Epithelial cell of esophagus (primary cell): ENCODE results near the gene NSMF.

ENCODE experiments used
- DNase-seq: peaks from one replicate; pipeline ENCODE4 v3.0.0; 2010; ENCODE audit warnings: low read depth
- H3K4me3 ChIP-seq: 2 replicates; pipeline ENCODE4 v1.5.1; 2011; ENCODE audit warnings: mild to moderate bottlenecking, low read length, control low read depth
- TF ChIP-seq, protein P1 (sequence below): IDR thresholded peaks from 2 replicates; pipeline ENCODE4 v1.5.1; 2011; ENCODE audit warnings: low read depth, mild to moderate bottlenecking, low read length, control low read depth, inconsistent platforms; ENCODE audit not compliant: insufficient read depth; ENCODE audit errors: missing control alignments

The NSMF gene

GRCh38 chr9:137459601-137460362 is 648 bp upstream of the NSMF start:
- H3K4me3 ChIP-seq = peak overlapping the region; percentile 34
- DNase-seq = no peak
- TF ChIP-seq, protein P1, sequence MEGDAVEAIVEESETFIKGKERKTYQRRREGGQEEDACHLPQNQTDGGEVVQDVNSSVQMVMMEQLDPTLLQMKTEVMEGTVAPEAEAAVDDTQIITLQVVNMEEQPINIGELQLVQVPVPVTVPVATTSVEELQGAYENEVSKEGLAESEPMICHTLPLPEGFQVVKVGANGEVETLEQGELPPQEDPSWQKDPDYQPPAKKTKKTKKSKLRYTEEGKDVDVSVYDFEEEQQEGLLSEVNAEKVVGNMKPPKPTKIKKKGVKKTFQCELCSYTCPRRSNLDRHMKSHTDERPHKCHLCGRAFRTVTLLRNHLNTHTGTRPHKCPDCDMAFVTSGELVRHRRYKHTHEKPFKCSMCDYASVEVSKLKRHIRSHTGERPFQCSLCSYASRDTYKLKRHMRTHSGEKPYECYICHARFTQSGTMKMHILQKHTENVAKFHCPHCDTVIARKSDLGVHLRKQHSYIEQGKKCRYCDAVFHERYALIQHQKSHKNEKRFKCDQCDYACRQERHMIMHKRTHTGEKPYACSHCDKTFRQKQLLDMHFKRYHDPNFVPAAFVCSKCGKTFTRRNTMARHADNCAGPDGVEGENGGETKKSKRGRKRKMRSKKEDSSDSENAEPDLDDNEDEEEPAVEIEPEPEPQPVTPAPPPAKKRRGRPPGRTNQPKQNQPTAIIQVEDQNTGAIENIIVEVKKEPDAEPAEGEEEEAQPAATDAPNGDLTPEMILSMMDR = no peak

GRCh38 chr9:137458194-137459151 is 661 bp downstream of the NSMF start:
- DNase-seq = peak; percentile 17

GRCh38 chr9:137457406-137458193 is 1.5 kb downstream of the NSMF start:
- peak overlapping the region; percentile 61 for H3K4me3 ChIP-seq
- TF ChIP-seq, protein P1 = no peak
- DNase-seq = no peak

More at GRCh38 chr9:137458194-137459151, 661 bp downstream of the NSMF start:
- TF ChIP-seq, protein P1 = no peak
- peak overlapping the region; percentile 61 for H3K4me3 ChIP-seq

- H3K4me3 ChIP-seq = no peak overlapping the region
- no peak for DNase-seq
- TF ChIP-seq, protein P1 = no peak
Observed at GRCh38 chr9:137456864-137457405, 2.2 kb downstream of the NSMF start.

DNA sequence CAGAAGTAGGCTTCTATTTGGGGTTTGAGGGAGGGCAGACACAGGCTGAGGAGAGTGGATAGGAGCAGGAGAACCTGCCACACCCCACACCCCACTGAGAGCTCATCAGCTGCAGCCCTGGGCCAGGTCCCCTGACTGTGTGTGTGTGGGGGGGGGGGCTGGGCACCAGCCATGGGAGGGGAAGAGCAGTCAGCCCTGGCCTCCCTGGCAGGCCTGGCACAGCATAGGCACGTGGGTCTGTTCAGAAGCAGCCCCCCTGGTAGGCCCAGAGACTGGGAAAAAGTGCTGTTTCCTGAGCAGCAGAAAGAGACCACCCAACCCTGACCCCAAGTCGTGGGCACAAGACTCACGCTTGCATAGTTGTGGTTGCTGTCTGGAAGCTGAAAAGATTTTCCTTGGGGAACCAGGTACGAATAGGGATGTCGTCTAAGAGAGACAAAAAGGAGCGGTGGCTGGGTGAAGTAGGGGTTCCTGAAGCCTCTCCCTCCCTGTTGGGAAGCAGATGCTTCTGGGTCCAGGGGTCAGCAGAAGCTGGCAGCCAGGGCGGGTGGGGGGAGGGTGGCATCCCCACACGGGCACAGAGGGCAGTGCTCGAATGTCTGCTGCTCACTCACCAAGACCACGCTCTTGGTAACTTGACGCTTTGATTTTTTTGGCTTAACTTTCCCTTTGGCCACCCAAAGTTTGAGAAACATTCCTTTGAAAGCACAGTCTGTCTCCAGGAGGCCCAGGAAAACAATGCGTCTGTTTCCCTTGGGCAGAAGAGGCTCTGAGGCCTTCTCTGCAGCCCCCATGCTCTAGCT is 2.9 kb downstream of the NSMF start:
- TF ChIP-seq, protein P1 = no peak
- no peak overlapping the region for H3K4me3 ChIP-seq
- no peak for DNase-seq

- TF ChIP-seq, protein P1 = no peak
- DNase-seq = no peak
Observed at GRCh38 chr9:137455359-137455991, 3.7 kb downstream of the NSMF start.

More at GRCh38 chr9:137455359-137455991, 3.7 kb downstream of the NSMF start:
- no peak overlapping the region for H3K4me3 ChIP-seq
